Activated B cell treated with CpG ODN at 0.5 μM for 24 hours (primary cell): ENCODE results near the gene CFAP65. TPM values are rescaled to one million over a fixed set of nuclear protein-coding genes. Genes with fewer than 3 reads are reported as not detected.

Source experiments
- ATAC-seq: fragments of 200-7000 bp; cut with Tn5 transposase; one replicate; pipeline ENCODE4 v1.10.0; 2021; ENCODE audit warnings: low read depth, mild to moderate bottlenecking, moderate library complexity
- CTCF ChIA-PET: fragments of 350-600 bp; sonication (Branson Sonifier 250); formaldehyde crosslinking; loops from one replicate; lab custom pipeline; 2021; ENCODE audit warnings: antibody characterized with exemption; lab: Charles Lee
- POLR2A ChIA-PET: fragments of 350-600 bp; sonication (Branson Sonifier 250); formaldehyde crosslinking; loops from one replicate; lab custom pipeline; 2021; ENCODE audit warnings: antibody characterized with exemption; lab: Charles Lee
- DNase-seq: peaks from one replicate; pipeline ENCODE4 v3.0.0; 2022
- H3K27ac Mint-ChIP-seq: one replicate; pipeline ENCODE4 v1.8.0; 2020; ENCODE audit warnings: mixed read lengths
- H3K27me3 Mint-ChIP-seq: one replicate; pipeline ENCODE4 v1.8.0; 2021; ENCODE audit warnings: mixed read lengths
- H3K36me3 Mint-ChIP-seq: one replicate; pipeline ENCODE4 v1.8.0; 2021; ENCODE audit warnings: low read depth, mixed read lengths
- H3K4me1 Mint-ChIP-seq: one replicate; pipeline ENCODE4 v1.8.0; 2021; ENCODE audit warnings: mixed read lengths
- H3K4me3 Mint-ChIP-seq: one replicate; pipeline ENCODE4 v1.8.0; 2020; ENCODE audit warnings: mild to moderate bottlenecking, mixed read lengths
- H3K9me3 Mint-ChIP-seq: one replicate; pipeline ENCODE4 v1.8.0; 2020; ENCODE audit warnings: mixed read lengths
- CTCF ChIP-seq: fragments of 200-600 bp; IDR thresholded peaks from one replicate; pipeline ENCODE4 v1.8.0; 2022; ENCODE audit warnings: antibody characterized with exemption, mild to moderate bottlenecking
- intact Hi-C: fragments of 100-400 bp; cut with micrococcal nuclease; formaldehyde crosslinking; loops from one replicate; pipeline ENCODE4 v1.15.1; 2024
- total RNA-seq: library from RNA; stranded (reverse); gene quantifications from 2 replicates; pipeline ENCODE4 v1.2.3, GENCODE V29; 2022

Gene CFAP65
- total RNA-seq, 1 donor from 2014 or later: not detected

- Mint-ChIP-seq H3K4me3 (no peak overlapping the region), H3K27ac (no peak overlapping the region), H3K9me3 (no peaks in the 10 kb centered on the region), H3K4me1 (peaks cover 31% of the 10 kb centered on the region), H3K36me3 (no peaks in the 10 kb centered on the region), H3K27me3 (peaks cover 65% of the 10 kb centered on the region)
- intact Hi-C loops: loop anchor here (5.0 kb wide), 1 partner anchor 58 kb away; no protein-coding TSS in a partner anchor
- POLR2A ChIA-PET: no interaction called here
- no peak for TF ChIP-seq CTCF
- no peak for ATAC-seq
- CTCF ChIA-PET: interaction anchor here (1.8 kb wide), 1 partner anchor 19 kb away, joined by 3 read pairs; no protein-coding TSS in a partner anchor
- DNase-seq: no peak
Measured at GRCh38 chr2:218999021-218999880, 42.1 kb downstream of the CFAP65 start.

DNA sequence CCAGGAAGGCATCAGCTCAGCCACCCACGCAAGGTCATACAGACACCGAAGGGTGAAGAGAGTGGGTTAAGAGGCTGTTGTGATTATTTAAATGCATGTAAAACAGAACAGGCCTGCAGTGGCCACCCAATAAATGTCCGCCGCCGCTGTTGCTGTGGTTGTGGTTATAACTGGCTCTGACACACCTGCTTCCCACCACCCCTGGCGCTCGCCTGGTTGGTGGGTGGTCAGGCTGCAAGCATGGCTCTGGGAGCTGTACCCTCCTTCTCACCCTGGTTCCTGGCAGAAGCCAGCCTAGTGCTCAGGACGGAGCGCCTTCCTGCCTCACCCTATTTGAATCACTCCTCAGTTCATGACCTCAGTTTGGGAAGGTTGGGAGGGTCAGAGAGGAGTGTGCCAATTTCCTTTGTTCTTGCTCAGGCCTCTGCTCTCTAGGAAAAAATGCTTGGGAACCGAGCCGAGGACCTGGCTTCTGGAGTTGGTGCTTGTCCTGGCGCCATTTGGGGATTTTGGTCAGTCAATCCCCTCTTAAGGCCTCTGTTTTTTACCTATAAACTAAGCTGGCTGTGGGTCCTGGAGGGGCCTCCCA is 42.8 kb downstream of the CFAP65 start:
- Mint-ChIP-seq H3K27me3 (peaks cover 60% of the 10 kb centered on the region), H3K4me1 (peaks cover 32% of the 10 kb centered on the region), H3K4me3 (no peak overlapping the region), H3K36me3 (no peaks in the 10 kb centered on the region), H3K27ac (no peak overlapping the region), H3K9me3 (no peaks in the 10 kb centered on the region)
- no peak for TF ChIP-seq CTCF
- POLR2A ChIA-PET: no interaction called here
- CTCF ChIA-PET: interaction anchor here (1.8 kb wide), 1 partner anchor 18 kb away, joined by 3 read pairs; no protein-coding TSS in a partner anchor
- DNase-seq (no peak), ATAC-seq (no peak)
- intact Hi-C loops: loop anchor here (5.0 kb wide), 1 partner anchor 59 kb away; no protein-coding TSS in a partner anchor

DNA sequence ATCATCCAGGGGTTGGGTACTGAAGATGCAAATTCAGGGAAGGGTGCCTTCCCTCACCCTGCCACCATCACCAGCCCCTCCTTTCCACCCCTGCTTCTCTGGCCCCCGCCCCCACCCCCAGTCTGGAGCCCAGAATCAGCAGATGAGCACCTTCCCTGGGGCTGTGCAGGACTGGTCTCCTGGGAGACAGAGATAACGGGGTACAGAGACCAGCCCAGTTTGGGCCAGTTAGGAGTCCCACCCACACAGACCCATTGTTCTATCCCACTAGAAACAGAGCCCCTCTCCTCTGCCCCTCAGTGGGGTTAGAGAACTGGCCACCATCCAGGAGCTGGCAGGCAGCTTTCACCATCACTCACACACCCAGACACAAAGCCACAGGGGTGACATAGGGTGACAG is 43.6 kb downstream of the CFAP65 start:
- Mint-ChIP-seq H3K27me3 (peaks cover 57% of the 10 kb centered on the region), H3K36me3 (no peaks in the 10 kb centered on the region), H3K9me3 (no peaks in the 10 kb centered on the region), H3K4me1 (peaks cover 27% of the 10 kb centered on the region), H3K27ac (no peak overlapping the region), H3K4me3 (no peak overlapping the region)
- TF ChIP-seq CTCF: no peak
- ChIA-PET POLR2A (no interaction called here), CTCF (interaction anchor here (1.8 kb wide), 1 partner anchor 18 kb away, joined by 3 read pairs; no protein-coding TSS in a partner anchor)
- intact Hi-C loops: loop anchor here (5.0 kb wide), 1 partner anchor 60 kb away; no protein-coding TSS in a partner anchor
- DNase-seq (no peak), ATAC-seq (no peak)

GRCh38 chr2:218996937-218997336 is 44.4 kb downstream of the CFAP65 start:
- no peak overlapping the region for H3K27ac Mint-ChIP-seq
- intact Hi-C loops: loop anchor here (5.0 kb wide), 1 partner anchor 60 kb away; no protein-coding TSS in a partner anchor
- CTCF ChIA-PET: interaction anchor here (0.6 to 2.9 kb wide), 5 partner anchors 13 to 120 kb away, joined by 3 to 25 read pairs (median 3); no protein-coding TSS in a partner anchor

More at GRCh38 chr2:218996937-218997336, 44.4 kb downstream of the CFAP65 start:
- DNase-seq (no peak), ATAC-seq (no peak)
- peaks cover 58% of the 10 kb centered on the region for H3K27me3 Mint-ChIP-seq
- no peak for TF ChIP-seq CTCF
- no peaks in the 10 kb centered on the region for H3K36me3 Mint-ChIP-seq
- H3K4me1 Mint-ChIP-seq: peaks cover 20% of the 10 kb centered on the region
- no peak overlapping the region for H3K4me3 Mint-ChIP-seq
- no peaks in the 10 kb centered on the region for H3K9me3 Mint-ChIP-seq
- POLR2A ChIA-PET: no interaction called here
